Measurements from ENCODE around the gene DHODH. TPM values are rescaled to one million over a fixed set of nuclear protein-coding genes. Genes with fewer than 3 reads are reported as not detected.

The DHODH gene
- total and polyA plus RNA-seq, 4 donors = 14.4 to 150 (median 79.4) TPM

- TF ChIP-seq YY1 (IDR thresholded peaks at IDR 0.05) (peak; percentile 58), CTCF (IDR thresholded peaks at IDR 0.05; ENCODE audit: low read depth, low read length, missing input control) (peak; percentile 0), RAD21 (IDR thresholded peaks at IDR 0.05) (peak; percentile 41 to 46), HNF4A (conservative IDR thresholded peaks at IDR 0.05) (no peak)
- Histone ChIP-seq H3K36me3 (ENCODE audit: control insufficient read depth in 4 of 4, insufficient read depth in 3 of 4, low read depth in 1 of 4, low read length in 3 of 4) (peaks cover 10 to 32% (median 21%) of the 10 kb centered on the region in 4 donors), H3K9me3 (ENCODE audit: control insufficient read depth in 4 of 4, low read length in 3 of 4) (no peaks in the 10 kb centered on the region), H3K27me3 (ENCODE audit: control insufficient read depth in 4 of 4, insufficient read depth in 4 of 4, low read length in 3 of 4) (no peaks in the 10 kb centered on the region), H3K27ac (ENCODE audit: low read depth in 1 of 2, low read length in 2 of 2) (peak overlapping the region; percentile 40 to 63), H3K4me1 (ENCODE audit: control insufficient read depth in 4 of 4, insufficient read depth in 4 of 4, low read length in 3 of 4) (peaks cover 15 to 60% (median 40%) of the 10 kb centered on the region in 4 donors), H3K9ac (ENCODE audit: low read depth in 1 of 2, low read length in 2 of 2) (no peak overlapping the region), H3K4me3 (ENCODE audit: low read depth in 1 of 3, low read length in 3 of 3) (peak overlapping the region; percentile 9 to 56 (median 39))
- no peak for DNase-seq (ENCODE audit: low spot score)
- WGBS = 49% methylated on average over 9 of the region's 9 CpGs
Observed at GRCh38 chr16:72018470-72018869, 9.9 kb downstream of the DHODH start.

GRCh38 chr16:72021043-72021442 lies 12.5 kb downstream of the DHODH start:
- Histone ChIP-seq H3K9me3 (ENCODE audit: control insufficient read depth in 4 of 4, low read length in 3 of 4) (no peaks in the 10 kb centered on the region), H3K4me3 (ENCODE audit: low read depth in 1 of 3, low read length in 3 of 3) (no peak overlapping the region), H3K4me1 (ENCODE audit: control insufficient read depth in 4 of 4, insufficient read depth in 4 of 4, low read length in 3 of 4) (peaks cover 18 to 75% (median 54%) of the 10 kb centered on the region in 4 donors), H3K27ac (ENCODE audit: low read depth in 1 of 2, low read length in 2 of 2) (peak overlapping the region; percentile 11 to 31), H3K36me3 (ENCODE audit: control insufficient read depth in 4 of 4, insufficient read depth in 3 of 4, low read depth in 1 of 4, low read length in 3 of 4) (peaks cover 10 to 51% (median 33%) of the 10 kb centered on the region in 4 donors), H3K9ac (ENCODE audit: low read depth in 1 of 2, low read length in 2 of 2) (no peak overlapping the region), H3K27me3 (ENCODE audit: control insufficient read depth in 4 of 4, insufficient read depth in 4 of 4, low read length in 3 of 4) (no peaks in the 10 kb centered on the region)
- TF ChIP-seq JUND (IDR thresholded peaks at IDR 0.05) = no peak
- no peak for TF ChIP-seq ZBTB33 (IDR thresholded peaks at IDR 0.05)
- TF ChIP-seq CTCF (IDR thresholded peaks at IDR 0.05; ENCODE audit: low read depth, low read length, missing input control) = no peak
- no peak for TF ChIP-seq RXRA (IDR thresholded peaks at IDR 0.05)
- TF ChIP-seq EGR1 (IDR thresholded peaks at IDR 0.05; ENCODE audit: low read depth in 2 of 2) = no peak
- no peak for TF ChIP-seq ATF3 (IDR thresholded peaks at IDR 0.05)
- TF ChIP-seq SP1 (IDR thresholded peaks at IDR 0.05) = no peak
- no peak for TF ChIP-seq YY1 (IDR thresholded peaks at IDR 0.05)
- TF ChIP-seq GABPA (IDR thresholded peaks at IDR 0.05 in 1 of 2, conservative IDR thresholded peaks at IDR 0.05 in 1 of 2) = no peak
- no peak for TF ChIP-seq MAX (IDR thresholded peaks at IDR 0.05)
- TF ChIP-seq HNF4A (conservative IDR thresholded peaks at IDR 0.05) = no peak
- TF ChIP-seq RAD21 (IDR thresholded peaks at IDR 0.05) = no peak
- no peak for TF ChIP-seq HNF4G (IDR thresholded peaks at IDR 0.05)
- TF ChIP-seq FOXA2 (IDR thresholded peaks at IDR 0.05) = no peak
- no peak for TF ChIP-seq FOXA1 (IDR thresholded peaks at IDR 0.05)
- no peak for TF ChIP-seq TAF1 (conservative IDR thresholded peaks at IDR 0.05)
- no peak for TF ChIP-seq REST (IDR thresholded peaks at IDR 0.05)
- no peak for TF ChIP-seq NR2F2 (IDR thresholded peaks at IDR 0.05)
- no peak for DNase-seq (ENCODE audit: low spot score)
- 93% methylated on average over 15 of the region's 15 CpGs for WGBS

Measured in liver (tissue), 9 donors.